DND-41 (cell line): ENCODE measurements around the gene ACTMAP.

ENCODE experiments used
- ATAC-seq: fragments of 200-7000 bp; cut with Tn5 transposase; 3 replicates; pipeline ENCODE4 v1.9.1; 2021; ENCODE audit warnings: low read depth; ENCODE audit not compliant: insufficient read depth
- DNase-seq: peaks from one replicate; pipeline ENCODE4 v3.0.0-alpha.2; 2020
- H2AFZ ChIP-seq: 2 replicates; pipeline ENCODE4 v1.6.0; 2012; ENCODE audit warnings: low read depth, low read length
- H3K27ac ChIP-seq: 2 replicates; pipeline ENCODE4 v1.5.1; 2012; ENCODE audit warnings: low read length, inconsistent platforms
- H3K27me3 ChIP-seq: fragments of 200-600 bp; sonication (generic); 2 replicates; pipeline ENCODE4 v1.6.0; 2012; ENCODE audit warnings: low read length, mild to moderate bottlenecking, inconsistent platforms; ENCODE audit not compliant: insufficient read depth, poor library complexity
- H3K36me3 ChIP-seq: 2 replicates; pipeline ENCODE4 v1.5.1; 2012; ENCODE audit warnings: low read length, inconsistent platforms; ENCODE audit not compliant: insufficient read depth
- H3K4me1 ChIP-seq: 2 replicates; pipeline ENCODE4 v1.5.1; 2012; ENCODE audit warnings: mild to moderate bottlenecking, low read length; ENCODE audit not compliant: insufficient read depth
- H3K4me2 ChIP-seq: 2 replicates; pipeline ENCODE4 v1.6.0; 2012; ENCODE audit warnings: mild to moderate bottlenecking, moderate library complexity, low read length, inconsistent platforms; ENCODE audit not compliant: insufficient read depth
- H3K4me3 ChIP-seq, 2 experiments: fragments of 200-600 bp in 1 of 2; shearing (Covaris generic) in 1 of 2; 2 replicates each; pipeline ENCODE4 v1.5.1; 2012 to 2016; ENCODE audit warnings: inconsistent platforms in 2 of 2, low read length in 2 of 2, mild to moderate bottlenecking in 2 of 2, low read depth in 1 of 2, moderate library complexity in 1 of 2
- H3K79me2 ChIP-seq: 2 replicates; pipeline ENCODE4 v1.6.0; 2012; ENCODE audit warnings: low read length, inconsistent platforms; ENCODE audit not compliant: insufficient read depth
- H3K9ac ChIP-seq: 2 replicates; pipeline ENCODE4 v1.6.0; 2012; ENCODE audit warnings: low read depth, mild to moderate bottlenecking, inconsistent platforms, low read length, moderate library complexity
- H3K9me3 ChIP-seq: 2 replicates; pipeline ENCODE4 v1.5.1; 2012; ENCODE audit warnings: low read length, moderate library complexity, mild to moderate bottlenecking, inconsistent platforms; ENCODE audit not compliant: insufficient read depth, severe bottlenecking
- H4K20me1 ChIP-seq: 2 replicates; pipeline ENCODE4 v1.6.0; 2012; ENCODE audit warnings: low read length; ENCODE audit not compliant: insufficient read depth
- EZH2 ChIP-seq: IDR thresholded peaks from 3 replicates; pipeline ENCODE4 v1.6.1; 2012; ENCODE audit warnings: borderline replicate concordance, low read depth, mild to moderate bottlenecking, moderate library complexity, low read length, inconsistent platforms; ENCODE audit not compliant: severe bottlenecking
- TF ChIP-seq, protein P1 (sequence below): IDR thresholded peaks from 2 replicates; pipeline ENCODE4 v1.5.1; 2012; ENCODE audit warnings: borderline replicate concordance, low read length, moderate library complexity, mild to moderate bottlenecking; ENCODE audit not compliant: poor library complexity, severe bottlenecking; ENCODE audit errors: extremely low read depth

ACTMAP gene

GRCh38 chr19:40783711-40784110 is 33.4 kb upstream of the ACTMAP start:
- Histone ChIP-seq H3K79me2 (peaks cover 12% of the 10 kb centered on the region), H2AFZ (no peak overlapping the region), H3K36me3 (peaks cover 4% of the 10 kb centered on the region; the same call in 1 of the 2 replicates), H3K4me1 (peaks cover 11% of the 10 kb centered on the region), H3K27ac (no peak overlapping the region), H3K9ac (no peak overlapping the region), H3K4me3 (no peak overlapping the region), H3K27me3 (no peaks in the 10 kb centered on the region), H3K9me3 (no peaks in the 10 kb centered on the region), H3K4me2 (no peak overlapping the region), H4K20me1 (peaks cover 8% of the 10 kb centered on the region; the same call in 1 of the 2 replicates)
- DNase-seq (no peak), ATAC-seq (no peak)
- TF ChIP-seq, protein P1, sequence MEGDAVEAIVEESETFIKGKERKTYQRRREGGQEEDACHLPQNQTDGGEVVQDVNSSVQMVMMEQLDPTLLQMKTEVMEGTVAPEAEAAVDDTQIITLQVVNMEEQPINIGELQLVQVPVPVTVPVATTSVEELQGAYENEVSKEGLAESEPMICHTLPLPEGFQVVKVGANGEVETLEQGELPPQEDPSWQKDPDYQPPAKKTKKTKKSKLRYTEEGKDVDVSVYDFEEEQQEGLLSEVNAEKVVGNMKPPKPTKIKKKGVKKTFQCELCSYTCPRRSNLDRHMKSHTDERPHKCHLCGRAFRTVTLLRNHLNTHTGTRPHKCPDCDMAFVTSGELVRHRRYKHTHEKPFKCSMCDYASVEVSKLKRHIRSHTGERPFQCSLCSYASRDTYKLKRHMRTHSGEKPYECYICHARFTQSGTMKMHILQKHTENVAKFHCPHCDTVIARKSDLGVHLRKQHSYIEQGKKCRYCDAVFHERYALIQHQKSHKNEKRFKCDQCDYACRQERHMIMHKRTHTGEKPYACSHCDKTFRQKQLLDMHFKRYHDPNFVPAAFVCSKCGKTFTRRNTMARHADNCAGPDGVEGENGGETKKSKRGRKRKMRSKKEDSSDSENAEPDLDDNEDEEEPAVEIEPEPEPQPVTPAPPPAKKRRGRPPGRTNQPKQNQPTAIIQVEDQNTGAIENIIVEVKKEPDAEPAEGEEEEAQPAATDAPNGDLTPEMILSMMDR = no peak
- TF ChIP-seq EZH2 = no peak

DNA sequence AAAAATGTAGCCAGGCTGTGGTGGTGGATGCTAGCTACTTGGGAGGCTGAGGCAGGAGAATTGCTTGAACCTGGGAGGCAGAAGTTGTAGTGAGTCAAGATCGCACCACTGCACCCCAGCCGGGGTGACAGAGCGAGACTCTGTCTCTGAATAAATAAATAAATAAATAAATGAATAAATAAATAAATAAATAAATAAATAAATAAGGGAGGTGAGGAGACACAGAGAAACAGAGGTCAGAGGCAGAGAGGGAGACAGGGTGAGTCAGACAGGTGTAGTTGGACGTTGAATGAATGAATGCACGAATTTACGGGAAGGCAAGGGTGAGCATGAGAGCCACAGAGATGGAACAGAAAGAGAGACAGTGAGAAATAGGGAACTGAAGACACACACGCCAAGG is 30.9 kb upstream of the ACTMAP start:
- no peak overlapping the region for H3K27ac ChIP-seq
- ATAC-seq (no peak), DNase-seq (no peak)
- TF ChIP-seq, protein P1 = no peak
- no peak for TF ChIP-seq EZH2
- peaks cover 8% of the 10 kb centered on the region; the same call in 1 of the 2 replicates for H4K20me1 ChIP-seq
- no peaks in the 10 kb centered on the region for H3K9me3 ChIP-seq
- H3K4me2 ChIP-seq = no peak overlapping the region
- H3K4me3 ChIP-seq = no peak overlapping the region
- H2AFZ ChIP-seq = no peak overlapping the region
- no peaks in the 10 kb centered on the region for H3K27me3 ChIP-seq
- H3K79me2 ChIP-seq = peaks cover 13% of the 10 kb centered on the region
- H3K4me1 ChIP-seq = peaks cover 21% of the 10 kb centered on the region
- H3K9ac ChIP-seq = no peak overlapping the region
- H3K36me3 ChIP-seq = peaks cover 4% of the 10 kb centered on the region; the same call in 1 of the 2 replicates

- no peak overlapping the region for H3K4me2 ChIP-seq
- no peak overlapping the region for H3K9ac ChIP-seq
- H2AFZ ChIP-seq = no peak overlapping the region
- H4K20me1 ChIP-seq = peaks cover 8% of the 10 kb centered on the region; the same call in 1 of the 2 replicates
- H3K27me3 ChIP-seq = no peaks in the 10 kb centered on the region
- H3K9me3 ChIP-seq = no peaks in the 10 kb centered on the region
- H3K4me1 ChIP-seq = peaks cover 21% of the 10 kb centered on the region
- H3K79me2 ChIP-seq = peaks cover 13% of the 10 kb centered on the region
- DNase-seq = no peak
- peaks cover 4% of the 10 kb centered on the region; the same call in 1 of the 2 replicates for H3K36me3 ChIP-seq
- H3K27ac ChIP-seq = no peak overlapping the region
- ATAC-seq = no peak
- H3K4me3 ChIP-seq = no peak overlapping the region
- no peak for TF ChIP-seq EZH2
- TF ChIP-seq, protein P1 = no peak
These were observed 30.3 kb upstream of the ACTMAP start for GRCh38 chr19:40780582-40780981.
